ENCODE measurements around the gene KCNA4.

DNA sequence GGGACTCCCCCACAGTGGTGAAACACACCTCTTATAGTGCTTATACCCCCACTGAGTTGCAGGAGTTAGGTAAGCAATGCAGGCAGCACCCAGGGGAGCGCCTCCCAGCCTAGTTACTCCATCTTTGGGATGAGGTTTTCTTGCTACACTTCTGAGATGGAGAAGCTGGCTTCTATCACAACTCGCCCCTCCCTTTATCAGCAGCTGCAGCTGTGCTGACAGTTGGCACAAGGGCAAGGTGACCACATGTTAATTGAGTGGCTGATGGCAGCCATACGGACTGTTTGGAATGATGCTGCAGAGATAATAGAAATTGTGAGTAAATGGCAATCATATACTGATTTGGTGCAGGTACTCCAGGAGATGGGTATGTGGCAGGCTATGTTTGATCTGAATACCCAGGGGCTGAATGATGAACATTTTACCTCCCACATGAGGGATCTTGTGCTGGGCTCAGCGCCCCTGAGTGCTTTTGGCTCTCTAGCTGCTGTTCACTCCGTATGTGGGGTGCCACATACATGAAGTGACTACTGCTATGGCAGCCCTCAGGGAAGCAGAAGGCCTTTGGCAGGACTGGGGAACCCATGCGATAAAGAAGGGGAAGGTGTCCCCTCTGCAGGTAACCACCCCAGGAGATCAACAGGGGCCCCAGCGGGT, 29.2 kb upstream of the KCNA4 start:
- TF ChIP-seq, protein P1, sequence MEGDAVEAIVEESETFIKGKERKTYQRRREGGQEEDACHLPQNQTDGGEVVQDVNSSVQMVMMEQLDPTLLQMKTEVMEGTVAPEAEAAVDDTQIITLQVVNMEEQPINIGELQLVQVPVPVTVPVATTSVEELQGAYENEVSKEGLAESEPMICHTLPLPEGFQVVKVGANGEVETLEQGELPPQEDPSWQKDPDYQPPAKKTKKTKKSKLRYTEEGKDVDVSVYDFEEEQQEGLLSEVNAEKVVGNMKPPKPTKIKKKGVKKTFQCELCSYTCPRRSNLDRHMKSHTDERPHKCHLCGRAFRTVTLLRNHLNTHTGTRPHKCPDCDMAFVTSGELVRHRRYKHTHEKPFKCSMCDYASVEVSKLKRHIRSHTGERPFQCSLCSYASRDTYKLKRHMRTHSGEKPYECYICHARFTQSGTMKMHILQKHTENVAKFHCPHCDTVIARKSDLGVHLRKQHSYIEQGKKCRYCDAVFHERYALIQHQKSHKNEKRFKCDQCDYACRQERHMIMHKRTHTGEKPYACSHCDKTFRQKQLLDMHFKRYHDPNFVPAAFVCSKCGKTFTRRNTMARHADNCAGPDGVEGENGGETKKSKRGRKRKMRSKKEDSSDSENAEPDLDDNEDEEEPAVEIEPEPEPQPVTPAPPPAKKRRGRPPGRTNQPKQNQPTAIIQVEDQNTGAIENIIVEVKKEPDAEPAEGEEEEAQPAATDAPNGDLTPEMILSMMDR (IDR thresholded peaks at IDR 0.05) = no peak
- TF ChIP-seq POLR2A (IDR thresholded peaks at IDR 0.05) = no peak
